ENCODE data around the gene KCNJ5.

The KCNJ5 gene

DNA sequence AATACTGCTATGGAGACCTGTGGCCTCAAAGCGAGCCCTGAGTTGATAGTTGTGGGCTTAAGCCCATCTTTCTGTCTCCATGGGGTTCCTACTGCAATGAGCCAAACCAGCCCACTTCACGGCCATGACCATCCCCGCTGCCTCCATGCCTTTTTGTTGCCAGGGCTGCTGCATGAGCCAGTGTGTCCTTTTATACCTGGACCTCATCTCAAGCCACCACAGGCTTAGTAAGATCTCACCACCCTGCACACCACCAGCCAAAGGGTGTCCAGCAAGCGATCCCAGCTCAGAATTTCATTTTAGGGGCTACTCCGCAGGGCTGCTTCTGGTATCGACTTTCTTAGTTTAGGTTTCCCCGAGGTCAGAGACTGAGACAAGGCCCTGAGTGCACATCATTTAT lies 43.2 kb downstream of the KCNJ5 start:
- Histone ChIP-seq H3K79me2 (ENCODE audit: control insufficient read depth, low read length) (no peaks in the 10 kb centered on the region), H3K4me1 (ENCODE audit: control insufficient read depth, low read length) (no peaks in the 10 kb centered on the region), H3K27me3 (ENCODE audit: control insufficient read depth, low read length) (no peaks in the 10 kb centered on the region)

GRCh38 chr11:128934926-128935325 lies 43.8 kb downstream of the KCNJ5 start:
- Histone ChIP-seq H4K20me1 (ENCODE audit: control insufficient read depth, insufficient read depth, low read depth, low read length) (no peaks in the 10 kb centered on the region), H3K27ac (ENCODE audit: low read depth, low read length) (no peak overlapping the region), H3F3A (ENCODE audit: control insufficient read depth, insufficient read depth) (no peaks in the 10 kb centered on the region), H3K9me2 (replicated peaks; ENCODE audit: control insufficient read depth, low read length) (no peaks in the 10 kb centered on the region), H3K36me3 (ENCODE audit: control insufficient read depth, low read length) (no peaks in the 10 kb centered on the region), H3K4me3 (ENCODE audit: low read length) (no peak overlapping the region), H3K4me1 (ENCODE audit: control insufficient read depth, low read length) (no peaks in the 10 kb centered on the region), H3K79me2 (ENCODE audit: control insufficient read depth, low read length) (no peaks in the 10 kb centered on the region), H3K9me3 (ENCODE audit: control insufficient read depth, insufficient read depth, low read length) (no peaks in the 10 kb centered on the region), H3K4me2 (ENCODE audit: low read length) (no peak overlapping the region), H3K27me3 (ENCODE audit: control insufficient read depth, low read length) (no peaks in the 10 kb centered on the region)
- TF ChIP-seq EZH2phosphoT487 (IDR thresholded peaks at IDR 0.05; ENCODE audit: borderline replicate concordance, low read length) = no peak
- TF ChIP-seq, protein P1, sequence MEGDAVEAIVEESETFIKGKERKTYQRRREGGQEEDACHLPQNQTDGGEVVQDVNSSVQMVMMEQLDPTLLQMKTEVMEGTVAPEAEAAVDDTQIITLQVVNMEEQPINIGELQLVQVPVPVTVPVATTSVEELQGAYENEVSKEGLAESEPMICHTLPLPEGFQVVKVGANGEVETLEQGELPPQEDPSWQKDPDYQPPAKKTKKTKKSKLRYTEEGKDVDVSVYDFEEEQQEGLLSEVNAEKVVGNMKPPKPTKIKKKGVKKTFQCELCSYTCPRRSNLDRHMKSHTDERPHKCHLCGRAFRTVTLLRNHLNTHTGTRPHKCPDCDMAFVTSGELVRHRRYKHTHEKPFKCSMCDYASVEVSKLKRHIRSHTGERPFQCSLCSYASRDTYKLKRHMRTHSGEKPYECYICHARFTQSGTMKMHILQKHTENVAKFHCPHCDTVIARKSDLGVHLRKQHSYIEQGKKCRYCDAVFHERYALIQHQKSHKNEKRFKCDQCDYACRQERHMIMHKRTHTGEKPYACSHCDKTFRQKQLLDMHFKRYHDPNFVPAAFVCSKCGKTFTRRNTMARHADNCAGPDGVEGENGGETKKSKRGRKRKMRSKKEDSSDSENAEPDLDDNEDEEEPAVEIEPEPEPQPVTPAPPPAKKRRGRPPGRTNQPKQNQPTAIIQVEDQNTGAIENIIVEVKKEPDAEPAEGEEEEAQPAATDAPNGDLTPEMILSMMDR (IDR thresholded peaks at IDR 0.05; ENCODE audit: low read depth, low read length, poor library complexity, severe bottlenecking) = no peak

More for the DNA sequence above, 43.2 kb downstream of the KCNJ5 start:
- no peaks in the 10 kb centered on the region for H3F3A ChIP-seq (ENCODE audit: control insufficient read depth, insufficient read depth)
- no peaks in the 10 kb centered on the region for H3K9me3 ChIP-seq (ENCODE audit: control insufficient read depth, insufficient read depth, low read length)
- no peak overlapping the region for H3K4me2 ChIP-seq (ENCODE audit: low read length)
- no peak overlapping the region for H3K27ac ChIP-seq (ENCODE audit: low read depth, low read length)
- no peaks in the 10 kb centered on the region for H3K36me3 ChIP-seq (ENCODE audit: control insufficient read depth, low read length)
- no peak overlapping the region for H3K4me3 ChIP-seq (ENCODE audit: low read length)
- no peaks in the 10 kb centered on the region for H3K9me2 ChIP-seq (replicated peaks; ENCODE audit: control insufficient read depth, low read length)
- no peaks in the 10 kb centered on the region for H4K20me1 ChIP-seq (ENCODE audit: control insufficient read depth, insufficient read depth, low read depth, low read length)
- no peak for TF ChIP-seq EZH2phosphoT487 (IDR thresholded peaks at IDR 0.05; ENCODE audit: borderline replicate concordance, low read length)
- TF ChIP-seq, protein P1 (IDR thresholded peaks at IDR 0.05; ENCODE audit: low read depth, low read length, poor library complexity, severe bottlenecking) = no peak

DNA sequence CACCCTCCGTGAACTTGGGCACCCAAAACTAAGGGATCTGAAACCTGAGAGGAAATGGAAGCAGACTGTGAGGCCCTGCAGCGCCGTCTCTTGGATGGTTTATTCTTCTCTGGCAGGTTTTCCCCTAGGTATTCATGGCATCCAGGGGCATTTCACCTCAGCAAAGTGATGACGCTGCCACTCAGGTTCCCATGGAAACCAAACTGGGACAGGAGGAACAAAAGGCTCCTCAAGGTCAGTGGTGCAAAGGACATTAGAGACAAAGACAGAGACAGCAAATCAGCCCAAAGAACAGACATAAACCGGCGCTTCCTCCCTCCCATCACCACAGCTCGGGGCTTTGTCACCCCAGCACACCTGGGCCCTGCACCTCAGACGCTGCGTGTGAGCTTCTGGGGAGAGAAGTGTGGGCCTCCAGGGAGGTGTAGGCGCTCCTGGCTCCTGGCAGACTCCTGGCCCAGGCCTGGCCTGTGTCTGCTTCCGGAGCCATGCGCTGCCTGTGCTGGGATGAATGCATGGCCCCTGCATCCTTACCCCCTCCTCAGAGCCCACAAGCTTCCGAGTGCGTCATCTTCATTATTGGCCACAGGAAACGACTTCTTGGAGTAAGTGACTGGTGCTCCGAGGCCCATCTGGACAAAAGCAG lies 45.6 kb downstream of the KCNJ5 start:
- no peak overlapping the region for H3K4me3 ChIP-seq (ENCODE audit: low read length)
- no peaks in the 10 kb centered on the region for H3K4me1 ChIP-seq (ENCODE audit: control insufficient read depth, low read length)
- H3F3A ChIP-seq (ENCODE audit: control insufficient read depth, insufficient read depth) = no peaks in the 10 kb centered on the region
- no peaks in the 10 kb centered on the region for H3K36me3 ChIP-seq (ENCODE audit: control insufficient read depth, low read length)
- no peaks in the 10 kb centered on the region for H3K79me2 ChIP-seq (ENCODE audit: control insufficient read depth, low read length)
- no peak overlapping the region for H3K4me2 ChIP-seq (ENCODE audit: low read length)
- TF ChIP-seq EZH2phosphoT487 (IDR thresholded peaks at IDR 0.05; ENCODE audit: borderline replicate concordance, low read length) = no peak
- TF ChIP-seq, protein P1 (IDR thresholded peaks at IDR 0.05; ENCODE audit: low read depth, low read length, poor library complexity, severe bottlenecking) = no peak
- no peaks in the 10 kb centered on the region for H3K9me2 ChIP-seq (replicated peaks; ENCODE audit: control insufficient read depth, low read length)
- no peak overlapping the region for H3K27ac ChIP-seq (ENCODE audit: low read depth, low read length)
- H3K9me3 ChIP-seq (ENCODE audit: control insufficient read depth, insufficient read depth, low read length) = no peaks in the 10 kb centered on the region
- H4K20me1 ChIP-seq (ENCODE audit: control insufficient read depth, insufficient read depth, low read depth, low read length) = no peaks in the 10 kb centered on the region
- no peaks in the 10 kb centered on the region for H3K27me3 ChIP-seq (ENCODE audit: control insufficient read depth, low read length)

Data from DOHH2 (cell line).